Hepatocyte (in vitro differentiated cells): ENCODE results near the gene NSMF.

Experiments used
- CTCF ChIP-seq: fragments of 200-600 bp; sonication (generic); IDR thresholded peaks from 2 replicates; pipeline ENCODE4 v1.5.1; 2016; ENCODE audit warnings: antibody characterized with exemption, mild to moderate bottlenecking; ENCODE audit not compliant: poor library complexity
- EZH2 ChIP-seq: fragments of 200-600 bp; sonication (generic); IDR thresholded peaks from 2 replicates; pipeline ENCODE4 v1.6.1; 2016; ENCODE audit warnings: antibody characterized with exemption, mild to moderate bottlenecking, borderline replicate concordance

DNA sequence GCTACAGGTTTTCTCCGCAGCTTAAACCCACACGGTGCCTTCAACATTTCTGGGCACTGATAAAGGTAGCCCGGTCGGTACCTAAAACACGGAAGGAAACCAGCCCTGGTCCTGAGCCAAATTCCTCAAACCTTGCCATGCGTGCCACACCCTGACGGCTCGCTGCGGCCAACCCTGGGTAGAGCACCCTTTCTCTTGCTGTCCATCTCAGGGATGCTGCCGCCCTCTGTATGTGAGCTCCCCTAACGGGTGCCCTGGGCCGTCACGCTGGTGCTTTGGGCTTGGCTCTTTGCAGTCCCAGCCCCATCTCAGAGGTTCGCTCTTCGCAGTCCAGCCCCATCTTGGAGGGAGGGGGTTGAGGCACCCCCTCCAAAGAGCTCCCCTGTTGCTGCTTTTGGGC lies 47.1 kb upstream of the NSMF start:
- TF ChIP-seq CTCF (no peak), EZH2 (no peak)
